ENCODE results near the gene FANCI.
"Not testable (repeated sequence)": the region's sequence is repeated elsewhere in the genome, so short reads cannot be mapped to it uniquely, and the experiment has no call there.

GRCh38 chr15:89277281-89277680, 33.5 kb downstream of the FANCI start:
- TF ChIP-seq, protein P1, sequence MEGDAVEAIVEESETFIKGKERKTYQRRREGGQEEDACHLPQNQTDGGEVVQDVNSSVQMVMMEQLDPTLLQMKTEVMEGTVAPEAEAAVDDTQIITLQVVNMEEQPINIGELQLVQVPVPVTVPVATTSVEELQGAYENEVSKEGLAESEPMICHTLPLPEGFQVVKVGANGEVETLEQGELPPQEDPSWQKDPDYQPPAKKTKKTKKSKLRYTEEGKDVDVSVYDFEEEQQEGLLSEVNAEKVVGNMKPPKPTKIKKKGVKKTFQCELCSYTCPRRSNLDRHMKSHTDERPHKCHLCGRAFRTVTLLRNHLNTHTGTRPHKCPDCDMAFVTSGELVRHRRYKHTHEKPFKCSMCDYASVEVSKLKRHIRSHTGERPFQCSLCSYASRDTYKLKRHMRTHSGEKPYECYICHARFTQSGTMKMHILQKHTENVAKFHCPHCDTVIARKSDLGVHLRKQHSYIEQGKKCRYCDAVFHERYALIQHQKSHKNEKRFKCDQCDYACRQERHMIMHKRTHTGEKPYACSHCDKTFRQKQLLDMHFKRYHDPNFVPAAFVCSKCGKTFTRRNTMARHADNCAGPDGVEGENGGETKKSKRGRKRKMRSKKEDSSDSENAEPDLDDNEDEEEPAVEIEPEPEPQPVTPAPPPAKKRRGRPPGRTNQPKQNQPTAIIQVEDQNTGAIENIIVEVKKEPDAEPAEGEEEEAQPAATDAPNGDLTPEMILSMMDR (conservative IDR thresholded peaks at IDR 0.05; ENCODE audit: low read depth in 2 of 2) = not testable (repeated sequence)
- not testable (repeated sequence) for TF ChIP-seq CREB1 (CRISPR knock-in tag; IDR thresholded peaks at IDR 0.05; ENCODE audit: low read depth); ETS1 (IDR thresholded peaks at IDR 0.05); EZH2 (IDR thresholded peaks at IDR 0.05; ENCODE audit: low read depth, unreplicated experiment); REST (IDR thresholded peaks at IDR 0.05; ENCODE audit: unreplicated experiment); NANOG (IDR thresholded peaks at IDR 0.05; ENCODE audit: borderline replicate concordance); ZNF331 (CRISPR knock-in tag; IDR thresholded peaks at IDR 0.05; ENCODE audit: low read depth); JUNB (IDR thresholded peaks at IDR 0.05; ENCODE audit: unreplicated experiment)

Data from GM23338 (cell line).